DOHH2 (cell line): ENCODE measurements around the gene LYPD1.

Experiments
- H3F3A ChIP-seq: fragments of 200-600 bp; sonication (generic), shearing (Covaris generic); 2 replicates; pipeline ENCODE4 v1.6.0; 2016; ENCODE audit warnings: antibody characterized with exemption, mild to moderate bottlenecking; ENCODE audit not compliant: control insufficient read depth, insufficient read depth
- H3K27ac ChIP-seq: fragments of 200-600 bp; sonication (generic); 2 replicates; pipeline ENCODE4 v1.5.1; 2014; ENCODE audit warnings: low read depth, mild to moderate bottlenecking, low read length, moderate library complexity
- H3K27me3 ChIP-seq: fragments of 200-600 bp; sonication (generic); 2 replicates; pipeline ENCODE4 v1.6.1; 2014; ENCODE audit warnings: mild to moderate bottlenecking, low read length, mixed read lengths; ENCODE audit not compliant: control insufficient read depth
- H3K36me3 ChIP-seq: fragments of 200-600 bp; sonication (generic); 2 replicates; pipeline ENCODE4 v1.6.1; 2014; ENCODE audit warnings: mild to moderate bottlenecking, low read length, moderate library complexity, mixed read lengths; ENCODE audit not compliant: control insufficient read depth
- H3K4me1 ChIP-seq: fragments of 200-600 bp; sonication (generic); 2 replicates; pipeline ENCODE4 v1.6.1; 2014; ENCODE audit warnings: mild to moderate bottlenecking, low read length, mixed read lengths; ENCODE audit not compliant: control insufficient read depth
- H3K4me2 ChIP-seq: fragments of 200-600 bp; sonication (generic); 2 replicates; pipeline ENCODE4 v1.6.0; 2014; ENCODE audit warnings: mild to moderate bottlenecking, low read length, moderate library complexity
- H3K4me3 ChIP-seq: fragments of 200-600 bp; sonication (generic); 2 replicates; pipeline ENCODE4 v1.5.1; 2014; ENCODE audit warnings: mild to moderate bottlenecking, low read length, mixed read lengths
- H3K79me2 ChIP-seq: fragments of 200-600 bp; sonication (generic); 2 replicates; pipeline ENCODE4 v1.6.1; 2014; ENCODE audit warnings: mild to moderate bottlenecking, low read length, mixed read lengths; ENCODE audit not compliant: control insufficient read depth
- H3K9me2 ChIP-seq: fragments of 200-600 bp; sonication (generic); replicated peaks from 2 replicates; pipeline ENCODE4 v1.6.1; 2014; ENCODE audit warnings: mild to moderate bottlenecking, low read length, mixed read lengths; ENCODE audit not compliant: control insufficient read depth
- H3K9me3 ChIP-seq: fragments of 200-600 bp; sonication (generic); 2 replicates; pipeline ENCODE4 v1.6.1; 2014; ENCODE audit warnings: antibody characterized with exemption, low read length, mixed read lengths; ENCODE audit not compliant: control insufficient read depth, insufficient read depth
- H4K20me1 ChIP-seq: fragments of 200-600 bp; sonication (generic); 2 replicates; pipeline ENCODE4 v1.6.0; 2014; ENCODE audit warnings: low read depth, mild to moderate bottlenecking, antibody characterized with exemption, low read length, moderate library complexity; ENCODE audit not compliant: control insufficient read depth, insufficient read depth
- EZH2phosphoT487 ChIP-seq: fragments of 200-600 bp; sonication (generic); IDR thresholded peaks from 2 replicates; pipeline ENCODE4 v1.6.1; 2017; ENCODE audit warnings: borderline replicate concordance, mild to moderate bottlenecking, antibody characterized with exemption, low read length, moderate library complexity, mixed read lengths
- TF ChIP-seq, protein P1 (sequence below): fragments of 200-600 bp; sonication (generic); IDR thresholded peaks from one replicate; pipeline ENCODE4 v1.5.1; 2014; ENCODE audit warnings: antibody characterized with exemption, mild to moderate bottlenecking, low read depth, low read length; ENCODE audit not compliant: poor library complexity, severe bottlenecking

The LYPD1 gene

DNA sequence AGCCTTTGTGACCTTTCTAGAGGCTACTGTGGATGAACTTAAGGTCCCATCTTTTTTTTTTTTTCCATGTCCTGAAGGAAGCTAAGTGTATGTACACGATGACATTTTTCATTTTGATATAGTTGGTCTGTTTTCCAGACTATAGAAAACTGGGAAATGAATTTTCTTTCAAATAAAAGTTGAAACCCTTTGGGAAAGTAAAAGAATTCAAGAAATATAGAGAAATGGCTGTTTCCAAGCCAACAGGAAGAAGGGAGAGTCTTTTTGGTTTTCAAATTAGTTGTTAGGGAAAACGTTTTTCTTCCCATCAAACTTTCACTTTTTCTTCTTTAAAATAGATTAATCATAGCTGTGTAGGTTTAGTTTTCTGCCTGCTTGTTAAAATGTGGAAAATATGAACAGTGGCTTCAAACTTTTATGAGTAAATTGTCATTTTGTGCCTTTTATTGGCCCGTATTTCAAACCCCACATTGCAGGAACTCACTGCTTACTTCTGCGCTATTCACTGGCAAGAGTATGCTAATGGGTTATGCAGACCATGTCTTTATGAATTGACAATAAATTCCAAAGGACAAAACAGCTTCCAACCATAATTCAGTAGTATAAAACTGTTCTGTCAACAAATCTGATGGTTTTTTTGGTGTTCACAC, 27.7 kb upstream of the LYPD1 start:
- Histone ChIP-seq H3K27ac (no peak overlapping the region), H3K9me2 (no peaks in the 10 kb centered on the region), H3K4me2 (no peak overlapping the region), H4K20me1 (no peaks in the 10 kb centered on the region), H3K36me3 (no peaks in the 10 kb centered on the region), H3K79me2 (no peaks in the 10 kb centered on the region), H3F3A (no peaks in the 10 kb centered on the region), H3K9me3 (no peaks in the 10 kb centered on the region), H3K4me1 (no peaks in the 10 kb centered on the region), H3K4me3 (no peak overlapping the region), H3K27me3 (no peaks in the 10 kb centered on the region)
- TF ChIP-seq EZH2phosphoT487: no peak
- TF ChIP-seq, protein P1, sequence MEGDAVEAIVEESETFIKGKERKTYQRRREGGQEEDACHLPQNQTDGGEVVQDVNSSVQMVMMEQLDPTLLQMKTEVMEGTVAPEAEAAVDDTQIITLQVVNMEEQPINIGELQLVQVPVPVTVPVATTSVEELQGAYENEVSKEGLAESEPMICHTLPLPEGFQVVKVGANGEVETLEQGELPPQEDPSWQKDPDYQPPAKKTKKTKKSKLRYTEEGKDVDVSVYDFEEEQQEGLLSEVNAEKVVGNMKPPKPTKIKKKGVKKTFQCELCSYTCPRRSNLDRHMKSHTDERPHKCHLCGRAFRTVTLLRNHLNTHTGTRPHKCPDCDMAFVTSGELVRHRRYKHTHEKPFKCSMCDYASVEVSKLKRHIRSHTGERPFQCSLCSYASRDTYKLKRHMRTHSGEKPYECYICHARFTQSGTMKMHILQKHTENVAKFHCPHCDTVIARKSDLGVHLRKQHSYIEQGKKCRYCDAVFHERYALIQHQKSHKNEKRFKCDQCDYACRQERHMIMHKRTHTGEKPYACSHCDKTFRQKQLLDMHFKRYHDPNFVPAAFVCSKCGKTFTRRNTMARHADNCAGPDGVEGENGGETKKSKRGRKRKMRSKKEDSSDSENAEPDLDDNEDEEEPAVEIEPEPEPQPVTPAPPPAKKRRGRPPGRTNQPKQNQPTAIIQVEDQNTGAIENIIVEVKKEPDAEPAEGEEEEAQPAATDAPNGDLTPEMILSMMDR: no peak

DNA sequence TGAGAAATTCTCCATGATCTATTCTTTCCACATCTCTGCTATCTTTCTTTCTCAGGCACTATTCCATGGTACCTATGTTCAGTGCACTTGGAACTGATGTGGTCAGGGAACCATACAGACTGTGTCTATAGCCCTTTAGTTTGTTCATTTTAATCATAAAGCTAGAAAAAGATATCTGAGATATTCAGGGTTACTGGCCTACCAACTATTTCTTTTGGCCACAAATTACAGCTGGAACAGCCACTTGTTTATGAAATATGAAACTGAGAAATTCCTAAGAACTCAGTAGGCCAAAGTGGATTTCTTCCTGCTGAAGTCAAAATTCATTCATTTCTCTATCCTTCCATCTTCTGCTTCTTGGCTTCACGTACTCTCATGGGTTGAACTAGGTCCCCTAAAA, 22.8 kb upstream of the LYPD1 start:
- TF ChIP-seq, protein P1: no peak
- no peak for TF ChIP-seq EZH2phosphoT487
- no peak overlapping the region for H3K4me2 ChIP-seq

DNA sequence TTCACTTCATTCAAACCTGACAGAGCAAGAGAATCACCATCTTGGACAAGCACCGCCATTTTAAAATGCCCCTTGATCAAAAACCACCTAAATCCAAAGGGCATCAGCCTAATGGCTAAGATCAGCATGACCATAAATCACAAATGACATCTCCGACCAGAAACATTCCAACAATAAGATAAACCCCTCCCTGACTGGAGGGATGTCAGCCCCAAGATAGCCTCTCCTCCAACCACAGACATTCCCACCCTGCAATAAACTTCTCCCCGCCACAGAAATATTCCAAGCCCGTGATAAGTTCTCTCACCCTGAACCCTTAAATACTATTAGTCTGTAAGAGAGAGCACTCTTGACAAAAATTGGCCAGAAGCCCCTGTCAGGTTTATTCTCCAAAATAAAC, 21.6 kb upstream of the LYPD1 start:
- Histone ChIP-seq H3K4me3 (no peak overlapping the region), H4K20me1 (no peaks in the 10 kb centered on the region), H3K4me2 (no peak overlapping the region), H3K9me3 (no peaks in the 10 kb centered on the region), H3K9me2 (no peaks in the 10 kb centered on the region), H3K79me2 (no peaks in the 10 kb centered on the region), H3K4me1 (no peaks in the 10 kb centered on the region), H3K27ac (no peak overlapping the region), H3K36me3 (no peaks in the 10 kb centered on the region), H3F3A (no peaks in the 10 kb centered on the region), H3K27me3 (no peaks in the 10 kb centered on the region)
- no peak for TF ChIP-seq EZH2phosphoT487
- TF ChIP-seq, protein P1: no peak

More for the DNA sequence above, 22.8 kb upstream of the LYPD1 start:
- no peak overlapping the region for H3K27ac ChIP-seq
- H3K79me2 ChIP-seq: no peaks in the 10 kb centered on the region
- no peaks in the 10 kb centered on the region for H3F3A ChIP-seq
- no peaks in the 10 kb centered on the region for H4K20me1 ChIP-seq
- no peaks in the 10 kb centered on the region for H3K27me3 ChIP-seq
- no peaks in the 10 kb centered on the region for H3K36me3 ChIP-seq
- H3K4me3 ChIP-seq: no peak overlapping the region
- no peaks in the 10 kb centered on the region for H3K9me2 ChIP-seq
- no peaks in the 10 kb centered on the region for H3K9me3 ChIP-seq
- no peaks in the 10 kb centered on the region for H3K4me1 ChIP-seq
